Erythroblast (primary cell): Measurements from ENCODE around the gene EIF4E1B.

Experiments used
- GATA1 ChIP-seq: IDR thresholded peaks from 2 replicates; pipeline ENCODE4 v1.6.1; 2011; ENCODE audit warnings: low read depth, mild to moderate bottlenecking, control low read depth, low read length, moderate library complexity
- POLR2A ChIP-seq: IDR thresholded peaks from 2 replicates; pipeline ENCODE4 v1.6.1; 2011; ENCODE audit warnings: mild to moderate bottlenecking, low read length

GRCh38 chr5:176647843-176648473 lies 17.5 kb downstream of the EIF4E1B start:
- TF ChIP-seq POLR2A (no peak), GATA1 (no peak)
